Panc1 (cell line): ENCODE data around the gene MYLK.

Experiments used
- CTCF ChIP-seq: fragments of 450-650 bp; IDR thresholded peaks from 2 replicates; pipeline ENCODE4 v1.5.1; 2017; ENCODE audit warnings: mild to moderate bottlenecking
- POLR2AphosphoS5 ChIP-seq: IDR thresholded peaks from 2 replicates; pipeline ENCODE4 v1.6.1; 2012; ENCODE audit warnings: mild to moderate bottlenecking, low read depth, low read length, moderate library complexity
- REST ChIP-seq, 2 experiments: IDR thresholded peaks; 2 replicates each; pipeline ENCODE4 v1.6.1; 2011 to 2012; ENCODE audit warnings: low read depth in 2 of 2, control low read depth in 1 of 2, low read length in 1 of 2, mild to moderate bottlenecking in 1 of 2, moderate library complexity in 1 of 2; ENCODE audit not compliant: insufficient read depth in 1 of 2
- SIN3A ChIP-seq: IDR thresholded peaks from 2 replicates; pipeline ENCODE4 v1.6.1; 2012; ENCODE audit warnings: low read depth, mild to moderate bottlenecking, low read length, moderate library complexity, borderline replicate concordance; ENCODE audit not compliant: insufficient read depth

GRCh38 chr3:123807820-123808219, 76.3 kb downstream of the MYLK start:
- TF ChIP-seq CTCF (no peak), POLR2AphosphoS5 (no peak), REST (IDR thresholded peaks at IDR 0.05; ENCODE audit: insufficient read depth in 1 of 2, low read depth in 2 of 2, low read length in 1 of 2) (no peak), SIN3A (no peak)
